HL-60/S4 treated with retinoic acid at 250 ng/mL for 4 days and 3 days (cell line): ENCODE results near the gene ACSM6.

Source experiments
- in situ Hi-C: fragments of 300-500 bp; cut with MboI; formaldehyde crosslinking; loops from 2 replicates; pipeline ENCODE4 v1.7.0; 2022; ENCODE audit warnings: low sequenced_read_pairs

The ACSM6 gene

GRCh38 chr10:95267251-95267650 is 73.2 kb downstream of the ACSM6 start:
- in situ Hi-C loops: no loop called here

- in situ Hi-C loops: no loop called here
These were observed 74.4 kb downstream of the ACSM6 start for GRCh38 chr10:95268438-95268837.

GRCh38 chr10:95273393-95274312 is 79.6 kb downstream of the ACSM6 start:
- in situ Hi-C loops: no loop called here

- in situ Hi-C loops: no loop called here
These were observed 81.8 kb downstream of the ACSM6 start for GRCh38 chr10:95275726-95276366.

- in situ Hi-C loops: no loop called here
These were observed 82.5 kb downstream of the ACSM6 start for GRCh38 chr10:95276367-95277200.

- in situ Hi-C loops: no loop called here
These were observed 83.1 kb downstream of the ACSM6 start for GRCh38 chr10:95277201-95277570.

GRCh38 chr10:95277614-95278013 is 83.6 kb downstream of the ACSM6 start:
- in situ Hi-C loops: no loop called here
